HepG2 (cell line): ENCODE data around the gene COPZ2. TPM values are rescaled to one million over a fixed set of nuclear protein-coding genes. Genes with fewer than 3 reads are reported as not detected.

Source experiments
- CENPBD1 ChIP-seq: sonication (generic); formaldehyde crosslinking; IDR thresholded peaks from 2 replicates; pipeline ENCODE4 v1.8.0; 2022; ENCODE audit warnings: missing genetic modification reagents, low read depth, mild to moderate bottlenecking, borderline replicate concordance
- KLF12 ChIP-seq: sonication (generic); formaldehyde crosslinking; IDR thresholded peaks from 2 replicates; pipeline ENCODE4 v1.4.0; 2020; ENCODE audit warnings: missing genetic modification reagents, borderline replicate concordance
- MATR3 ChIP-seq: sonication (generic); formaldehyde crosslinking; IDR thresholded peaks from 2 replicates; pipeline ENCODE4 v1.4.0; 2020; ENCODE audit warnings: missing genetic modification reagents
- MIER3 ChIP-seq: IDR thresholded peaks from 2 replicates; pipeline ENCODE4 v1.6.1; 2016; ENCODE audit warnings: missing compliant biosample characterization, borderline replicate concordance
- NBN ChIP-seq: fragments of 450-650 bp; conservative IDR thresholded peaks from 2 replicates; pipeline ENCODE4 v1.6.1; 2017
- NFE2L2 ChIP-seq: fragments of 150-350 bp; IDR thresholded peaks from 2 replicates; pipeline ENCODE4 v1.6.1; 2014; ENCODE audit warnings: low read length
- NR0B2 ChIP-seq: sonication (generic); formaldehyde crosslinking; IDR thresholded peaks from 2 replicates; pipeline ENCODE4 v1.4.0; 2020; ENCODE audit warnings: mild to moderate bottlenecking, missing genetic modification reagents
- POLR2A ChIP-seq, 2 experiments: IDR thresholded peaks; 2 replicates each; pipeline ENCODE4 v1.6.1; 2011; ENCODE audit warnings: low read depth in 2 of 2, low read length in 2 of 2, mild to moderate bottlenecking in 1 of 2, moderate library complexity in 1 of 2; ENCODE audit not compliant: insufficient read depth in 1 of 2
- SETDB1 ChIP-seq: sonication (generic); formaldehyde crosslinking; IDR thresholded peaks from 2 replicates; pipeline ENCODE4 v1.5.1; 2020; ENCODE audit warnings: missing genetic modification reagents, mild to moderate bottlenecking, borderline replicate concordance
- SPEN ChIP-seq: sonication (generic); formaldehyde crosslinking; IDR thresholded peaks from 2 replicates; pipeline ENCODE4 v1.5.1; 2020; ENCODE audit warnings: low read depth, mild to moderate bottlenecking, missing genetic modification reagents
- SRY ChIP-seq: sonication (generic); formaldehyde crosslinking; IDR thresholded peaks from 2 replicates; pipeline ENCODE4 v1.8.0; 2022; ENCODE audit warnings: mild to moderate bottlenecking, missing genetic modification reagents
- STAT5B ChIP-seq: sonication (generic); formaldehyde crosslinking; IDR thresholded peaks from 2 replicates; pipeline ENCODE4 v1.4.0; 2020; ENCODE audit warnings: missing genetic modification reagents
- TAF15 ChIP-seq: fragments of 200-400 bp; formaldehyde crosslinking; IDR thresholded peaks from one replicate; pipeline ENCODE4 v1.6.1; 2018; ENCODE audit warnings: mild to moderate bottlenecking, low read depth, low read length; ENCODE audit not compliant: poor library complexity, severe bottlenecking
- TFDP2 ChIP-seq: sonication (generic); formaldehyde crosslinking; IDR thresholded peaks from 2 replicates; pipeline ENCODE4 v1.4.0; 2020; ENCODE audit warnings: missing genetic modification reagents
- U2AF2 ChIP-seq: fragments of 200-400 bp; formaldehyde crosslinking; IDR thresholded peaks from 2 replicates; pipeline ENCODE4 v1.6.1; 2017; ENCODE audit warnings: low read depth, mild to moderate bottlenecking, low read length
- YEATS4 ChIP-seq: sonication (generic); formaldehyde crosslinking; IDR thresholded peaks from 2 replicates; pipeline ENCODE4 v1.4.0; 2020; ENCODE audit warnings: missing genetic modification reagents, borderline replicate concordance
- ZNF318 ChIP-seq: sonication (generic); formaldehyde crosslinking; IDR thresholded peaks from 2 replicates; pipeline ENCODE4 v1.4.0; 2020; ENCODE audit warnings: mild to moderate bottlenecking, missing genetic modification reagents
- ZNF556 ChIP-seq: sonication (generic); formaldehyde crosslinking; IDR thresholded peaks from 2 replicates; pipeline ENCODE4 v1.4.0; 2020; ENCODE audit warnings: mild to moderate bottlenecking, missing genetic modification reagents, borderline replicate concordance
- ZNF775 ChIP-seq: sonication (generic); formaldehyde crosslinking; IDR thresholded peaks from 2 replicates; pipeline ENCODE4 v1.4.0; 2020; ENCODE audit warnings: missing genetic modification reagents, mild to moderate bottlenecking, moderate library complexity, borderline replicate concordance
- polyA plus RNA-seq, 8 experiments: library from polyadenylated mRNA; depleted of rRNA in 3 of 8; stranded (reverse) in 7 of 8; unstranded in 1 of 8; fragments of >200 nt; fragmentation: Illumina TruSeq in 4 of 8; extraction: Trizol in 4 of 8; gene quantifications; 2 replicates each; pipeline versions ENCODE4 v1.2.1 to v1.2.3, GENCODE V29; 2011 to 2016; ENCODE audit warnings: low read depth in 4 of 8, missing spikeins in 1 of 8, mixed read lengths in 1 of 8; ENCODE audit not compliant: insufficient read depth in 1 of 8
- total RNA-seq, 5 experiments: library from RNA; depleted of rRNA; stranded (reverse); fragments of >200 nt; fragmentation: Illumina TruSeq; extraction: Trizol; gene quantifications; 2 replicates each; pipeline ENCODE4 v1.2.3, GENCODE V29; 2016; ENCODE audit warnings: low read depth in 1 of 5

COPZ2 gene
- total and polyA plus RNA-seq, 2 of the 13 experiments (the other 11 are each of a cell fraction or from before 2014, with no cell fraction given) = 0.61 to 1.5 TPM

- TF ChIP-seq TAF15 = peak; percentile 62
- peak; percentile 93 for TF ChIP-seq ZNF318
- peak; percentile 67 for TF ChIP-seq ZNF556 (CRISPR knock-in tag)
- 0 out of 2 replicates have a peak, but pooled peaks have one; percentile 81 for TF ChIP-seq CENPBD1 (CRISPR knock-in tag)
- TF ChIP-seq MATR3 (CRISPR knock-in tag) = no peak
- no peak for TF ChIP-seq U2AF2
- TF ChIP-seq SRY (CRISPR knock-in tag) = peak; percentile 85; the same call in 1 of the 2 replicates
- TF ChIP-seq KLF12 (CRISPR knock-in tag) = 0 out of 2 replicates have a peak, but pooled peaks have one; percentile 9
- TF ChIP-seq MIER3 (CRISPR knock-in tag) = no peak
- TF ChIP-seq SPEN = peak; percentile 23
- TF ChIP-seq NR0B2 (CRISPR knock-in tag) = peak; percentile 5; the same call in 1 of the 2 replicates
- no peak for TF ChIP-seq NBN
- TF ChIP-seq YEATS4 (CRISPR knock-in tag) = peak; percentile 23; the same call in 1 of the 2 replicates
- TF ChIP-seq STAT5B (CRISPR knock-in tag) = no peak; the same call in 1 of the 2 replicates
- TF ChIP-seq ZNF775 (CRISPR knock-in tag) = peak; percentile 94
- TF ChIP-seq SETDB1 (CRISPR knock-in tag) = no peak
- TF ChIP-seq NFE2L2 = peak; percentile 22; the same call in 1 of the 2 replicates
- peak in 1 of 2 experiments; percentile 78; a peak in 2 of 4 replicates for TF ChIP-seq POLR2A (IDR thresholded peaks at IDR 0.05; ENCODE audit: insufficient read depth in 1 of 2, low read depth in 2 of 2, low read length in 2 of 2)
- TF ChIP-seq TFDP2 (CRISPR knock-in tag) = no peak; the same call in 1 of the 2 replicates
Observed at GRCh38 chr17:48047741-48048383, 10.3 kb upstream of the COPZ2 start, which contains the start of gene NFE2L1 (continued).
